NCI-H1694 (cell line): Measurements from ENCODE around the gene CMTR1.
"Not testable (repeated sequence)": the region's sequence is repeated elsewhere in the genome, so short reads cannot be mapped to it uniquely, and the experiment has no call there.

Source experiments
- DNase-seq: peaks from one replicate; lab custom pipeline; 2025; lab: John Stamatoyannopoulos, UW

The CMTR1 gene

DNA sequence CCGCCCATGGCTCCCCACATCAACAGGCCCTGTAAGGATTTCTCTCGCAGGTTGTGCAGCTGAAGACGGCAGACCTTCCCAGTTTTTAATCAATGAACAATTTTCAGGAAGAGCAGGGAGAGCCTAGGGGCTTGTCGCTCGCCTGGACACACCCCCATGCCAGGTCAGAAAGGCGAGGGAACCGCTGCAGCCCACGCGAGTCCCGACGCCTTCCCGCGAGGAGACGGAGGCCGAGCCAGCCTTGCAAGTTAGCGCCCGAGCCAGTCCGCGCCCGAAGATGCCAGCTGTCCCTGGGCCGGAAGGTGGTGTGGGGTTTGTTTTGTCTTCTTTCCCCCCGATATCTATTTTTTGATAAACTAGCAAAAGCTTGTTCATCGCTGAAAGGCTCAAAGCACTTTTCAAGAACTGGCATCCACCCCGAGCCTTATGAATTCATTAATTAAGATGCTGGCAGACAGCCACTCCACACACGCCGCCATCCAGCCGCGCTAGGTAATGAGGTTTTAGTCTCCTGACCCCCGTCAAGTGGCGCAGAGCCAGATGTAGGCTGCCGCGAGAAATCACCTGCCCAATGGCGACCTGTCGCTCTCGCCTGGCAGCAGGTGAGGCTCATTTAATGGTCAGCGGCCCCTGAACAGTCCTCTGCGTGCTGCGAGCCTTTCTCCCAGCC is 60.1 kb downstream of the CMTR1 start:
- DNase-seq, result peak; percentile 33

DNA sequence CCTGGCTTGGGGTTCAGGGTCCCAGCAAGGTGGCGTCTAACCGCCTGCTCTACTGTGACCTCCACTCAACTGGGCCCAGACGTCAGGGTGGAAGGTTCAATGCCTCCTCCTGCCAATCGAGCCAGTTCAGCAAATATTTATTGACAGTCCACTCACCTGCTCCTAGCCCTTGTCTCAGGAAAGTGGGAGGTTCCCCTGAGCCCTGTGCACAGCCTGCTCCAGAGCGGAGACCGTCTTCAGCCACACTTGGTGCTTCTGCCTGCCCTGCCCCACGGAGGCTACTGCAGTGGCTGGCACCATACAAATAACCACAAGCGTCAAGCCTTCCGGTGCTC is 60.6 kb downstream of the CMTR1 start:
- DNase-seq, result no peak

DNA sequence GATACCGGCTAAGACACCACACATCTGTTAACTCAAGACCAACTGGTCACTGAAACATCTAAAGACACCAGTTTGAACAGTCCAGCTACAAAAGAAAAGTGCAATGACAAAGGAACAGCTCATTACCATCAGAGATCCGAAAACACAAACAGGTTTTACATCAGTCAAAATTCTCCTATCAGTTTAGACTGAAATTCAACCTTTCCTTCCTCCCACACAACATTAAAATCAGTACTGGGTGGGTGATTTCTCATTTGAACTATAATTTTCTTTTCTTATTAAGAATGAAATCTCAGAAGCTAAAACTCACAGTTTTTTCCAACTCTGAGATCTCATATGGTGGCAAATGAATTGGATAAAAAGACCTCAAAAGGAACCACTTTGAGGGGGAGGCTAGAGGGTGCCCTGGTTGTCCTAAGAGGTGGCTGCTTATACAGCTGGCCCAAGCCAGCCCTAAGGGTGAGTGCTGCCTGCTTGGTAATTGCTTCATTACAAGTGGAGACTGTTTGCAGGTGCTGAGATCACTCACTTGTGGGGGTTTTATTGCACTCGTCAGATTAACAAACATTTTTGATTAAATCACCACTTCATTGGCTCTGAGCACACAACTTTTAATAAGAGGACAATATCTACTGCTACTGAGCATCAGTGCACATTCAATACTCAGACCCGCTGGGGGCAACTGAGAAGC is 62.4 kb downstream of the CMTR1 start:
- no peak for DNase-seq

DNA sequence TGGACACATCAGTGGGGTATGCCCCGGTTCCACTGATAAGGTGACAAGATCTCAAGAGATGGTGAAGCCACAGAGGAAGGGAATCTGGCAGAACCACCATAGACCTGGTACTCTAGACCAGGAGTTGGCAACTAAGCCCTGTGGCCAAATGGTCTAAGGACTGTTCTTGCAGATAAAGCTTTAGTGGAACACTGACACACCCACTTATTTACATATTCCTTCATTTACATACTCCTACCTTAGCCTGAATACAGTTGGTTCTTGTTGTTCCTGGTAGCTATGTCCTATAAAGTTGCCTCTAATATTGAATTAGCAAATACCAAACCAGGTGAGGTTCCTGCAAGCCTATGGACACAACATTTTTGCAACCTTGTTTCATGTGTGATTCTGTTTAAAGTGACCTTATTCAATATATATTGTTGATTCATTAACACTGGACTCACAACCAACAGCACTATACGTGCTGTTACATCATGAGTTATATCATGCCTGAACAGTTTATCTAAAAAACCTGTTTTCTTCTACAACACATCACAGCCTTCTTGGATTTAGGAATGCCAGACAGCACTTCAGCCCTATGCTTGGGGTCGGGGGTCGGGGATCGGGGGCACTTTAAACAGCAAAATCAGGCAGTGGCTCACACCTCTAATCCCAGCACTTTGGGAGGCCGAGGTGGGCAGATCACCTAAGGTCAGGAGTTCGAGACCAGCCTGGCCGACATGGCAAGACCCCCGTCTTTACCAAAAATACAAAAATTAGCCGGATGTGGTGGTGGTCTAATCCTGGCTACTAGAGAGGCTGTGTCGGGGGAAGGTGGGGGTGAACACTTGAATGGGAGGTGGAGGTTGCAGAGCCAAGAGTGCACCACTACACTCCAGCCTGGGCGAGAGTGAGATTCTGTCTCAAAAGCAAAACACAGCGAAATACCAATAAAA is 64.2 kb downstream of the CMTR1 start:
- DNase-seq, result no peak

DNA sequence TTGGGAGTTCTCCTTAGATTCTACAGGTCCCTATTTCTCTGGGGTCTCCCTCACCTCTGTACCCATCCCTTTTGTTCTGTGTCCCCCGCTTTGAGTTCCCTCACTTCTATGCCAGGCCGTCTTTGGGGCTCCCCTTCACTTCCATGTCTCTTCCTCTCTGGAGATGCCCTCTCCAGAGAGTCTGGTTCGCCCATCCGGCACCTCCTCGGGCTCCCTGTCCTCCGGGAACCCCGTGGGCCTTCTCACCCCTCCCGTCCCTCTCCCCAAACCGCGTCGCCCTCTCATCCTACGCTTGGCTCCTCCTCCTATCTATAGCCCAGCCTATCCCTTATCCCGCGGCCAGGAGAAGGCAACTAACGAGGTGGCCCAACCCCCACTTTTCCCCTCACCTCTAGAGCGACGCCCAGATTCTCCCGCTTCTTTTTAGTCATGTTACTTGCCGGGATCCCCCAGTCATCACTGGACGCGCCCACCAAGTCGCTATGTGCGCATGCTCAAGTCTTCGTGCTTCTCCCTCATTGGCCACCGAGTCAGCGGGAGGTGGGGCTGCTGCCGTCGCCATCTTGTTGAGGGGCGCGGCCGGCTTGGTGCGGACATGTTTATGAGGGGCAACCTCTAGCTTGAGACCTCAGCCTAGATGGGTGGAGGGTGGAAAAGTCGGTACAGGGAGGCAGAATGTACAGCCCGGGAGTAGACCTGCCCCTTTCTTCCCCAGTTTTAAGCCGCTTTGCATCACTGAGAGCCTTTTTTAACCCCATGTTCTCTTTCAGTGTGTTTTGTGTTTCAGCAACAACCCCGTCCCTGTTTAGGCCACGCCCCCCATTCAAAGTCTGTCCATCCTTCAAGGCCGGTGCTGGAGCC is 66.6 kb downstream of the CMTR1 start, which contains the start of gene CCDC167:
Gene CCDC167 (minus strand): TSS at position 461 of the 861 bp plus-strand sequence. CDS start 30 bp downstream, at position 431.
- DNase-seq, result peak; percentile 99

DNA sequence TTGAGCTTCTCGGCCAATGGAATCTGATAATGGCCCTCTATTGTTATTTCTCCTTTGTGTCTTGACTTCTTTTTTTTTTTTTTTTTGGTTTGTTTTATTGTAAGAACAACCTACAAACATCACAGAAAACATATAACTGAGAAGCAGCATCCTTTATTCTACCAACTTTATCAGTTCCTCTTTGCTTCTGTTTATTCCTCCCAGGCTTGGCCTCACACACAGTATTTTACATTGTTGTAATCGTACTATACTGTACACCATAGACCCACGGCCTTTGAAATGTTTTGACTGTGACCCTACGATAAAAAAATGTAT is 67.2 kb downstream of the CMTR1 start:
- DNase-seq, result no peak

DNA sequence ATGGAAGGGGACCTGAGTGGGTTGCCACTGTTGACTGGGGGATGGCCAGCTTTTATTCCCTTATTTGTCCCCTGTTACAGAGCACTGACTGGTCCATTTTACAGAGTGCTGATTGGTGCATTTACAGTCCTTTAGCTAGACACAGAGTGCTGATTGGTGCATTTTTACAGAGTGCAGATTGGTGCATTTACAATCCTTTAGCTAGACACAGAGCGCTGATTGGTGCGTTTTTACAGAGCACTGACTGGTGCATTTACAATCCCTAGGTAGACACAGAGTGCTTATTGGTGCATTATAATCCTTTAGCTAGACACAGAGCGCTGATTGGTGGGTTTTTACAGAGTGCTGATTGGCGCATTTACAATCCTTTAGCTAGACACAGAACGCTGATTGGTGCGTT is 67.9 kb downstream of the CMTR1 start:
- not testable (repeated sequence) for DNase-seq

DNA sequence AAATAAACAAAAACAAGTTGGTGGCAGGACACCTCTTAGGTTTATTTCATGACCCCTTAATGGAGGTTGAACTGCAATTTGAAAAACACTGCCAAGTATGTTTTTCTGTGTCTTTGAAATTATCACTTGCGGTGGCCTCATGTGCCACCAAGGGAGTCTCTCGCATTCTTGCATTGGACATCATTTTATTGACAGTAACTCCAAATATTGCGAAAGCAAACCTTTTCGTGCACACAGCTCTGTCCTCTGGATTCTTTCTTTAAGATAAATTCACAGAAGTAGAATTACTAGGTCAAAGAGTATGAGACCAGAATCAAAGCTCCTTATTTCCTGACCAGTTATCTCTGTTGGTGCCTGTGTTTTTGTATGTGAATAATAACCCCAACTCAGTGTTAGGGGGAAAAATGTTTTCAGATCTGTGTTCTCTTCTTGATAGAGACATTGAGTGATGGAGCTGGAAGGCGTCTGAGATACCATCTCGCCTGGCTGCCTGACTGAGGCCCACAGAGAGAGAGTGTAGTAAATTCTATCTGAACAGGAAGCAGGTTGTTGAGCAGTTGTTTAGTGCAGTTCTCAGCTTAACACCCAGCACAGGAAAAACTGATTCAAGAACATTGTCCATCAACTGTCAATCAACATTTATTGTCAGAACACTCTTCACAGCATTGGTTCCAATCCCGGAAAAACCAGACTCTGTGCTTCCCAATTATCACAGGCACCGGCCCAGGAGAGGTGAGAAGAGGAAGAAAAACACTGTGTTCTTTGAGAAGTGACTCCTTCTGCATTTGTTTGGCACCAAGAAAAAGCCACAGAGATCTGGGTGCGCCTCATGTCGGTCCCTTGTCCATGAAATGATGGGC is 68.8 kb downstream of the CMTR1 start:
- DNase-seq, result no peak

DNA sequence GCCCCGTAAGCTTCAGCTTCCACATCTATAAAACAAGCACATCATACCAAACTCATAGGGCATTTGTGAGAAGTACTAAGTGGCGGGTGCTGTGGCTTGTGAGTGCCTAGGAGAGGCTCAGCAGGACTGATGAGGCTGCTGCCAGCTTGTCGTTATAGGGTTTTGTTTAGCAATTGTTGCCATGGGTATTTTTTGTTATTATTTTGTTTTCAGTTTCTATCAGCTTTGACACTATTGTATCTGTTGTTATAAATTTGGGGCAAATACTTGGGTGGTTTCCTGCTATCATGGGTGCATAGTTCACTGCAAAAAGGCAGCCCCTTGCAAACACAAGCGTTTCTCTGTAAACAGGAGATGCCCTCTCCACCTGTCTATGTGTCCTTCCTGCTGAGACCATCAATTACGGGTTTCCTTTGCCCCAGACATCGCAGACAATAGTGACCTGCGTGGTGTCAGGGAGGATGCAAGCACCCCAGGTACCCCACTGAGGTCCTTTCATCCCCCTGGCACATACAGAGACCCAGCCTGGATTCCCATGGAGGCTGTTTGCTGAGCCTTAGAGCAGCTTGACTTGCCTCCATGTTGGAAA is 69.8 kb downstream of the CMTR1 start:
- DNase-seq, result no peak

DNA sequence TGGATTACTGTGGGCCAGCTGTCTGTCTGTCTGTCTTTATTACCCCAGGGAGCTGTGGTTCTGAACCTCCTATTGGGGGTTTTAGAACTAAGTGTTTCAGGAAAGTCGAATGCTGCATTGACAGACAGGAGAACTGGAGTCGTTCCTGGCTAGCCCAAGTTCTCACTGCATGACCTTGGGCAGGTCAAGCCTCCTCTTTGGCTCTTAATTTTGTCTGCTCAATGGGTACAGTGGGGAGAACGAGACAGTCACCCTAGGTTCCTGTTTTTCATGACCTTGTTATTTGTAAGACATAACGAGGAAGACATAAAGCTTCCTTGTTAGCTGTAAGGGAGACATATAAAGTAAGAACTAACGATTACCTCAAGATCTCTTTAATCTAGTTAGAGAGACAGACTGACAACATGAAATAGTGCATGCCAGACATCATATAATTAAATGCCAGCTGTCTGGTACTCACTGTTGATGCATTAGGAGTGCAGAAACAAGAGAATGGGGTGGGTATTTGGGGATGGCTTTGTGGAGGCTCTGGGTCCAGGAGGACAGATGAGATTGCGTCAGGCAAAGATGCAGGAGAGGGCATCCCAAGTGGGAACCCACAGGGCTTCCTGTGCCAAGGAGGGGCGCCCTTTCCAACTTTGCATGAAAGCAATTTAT is 70.4 kb downstream of the CMTR1 start:
- DNase-seq, result peak; percentile 40

DNA sequence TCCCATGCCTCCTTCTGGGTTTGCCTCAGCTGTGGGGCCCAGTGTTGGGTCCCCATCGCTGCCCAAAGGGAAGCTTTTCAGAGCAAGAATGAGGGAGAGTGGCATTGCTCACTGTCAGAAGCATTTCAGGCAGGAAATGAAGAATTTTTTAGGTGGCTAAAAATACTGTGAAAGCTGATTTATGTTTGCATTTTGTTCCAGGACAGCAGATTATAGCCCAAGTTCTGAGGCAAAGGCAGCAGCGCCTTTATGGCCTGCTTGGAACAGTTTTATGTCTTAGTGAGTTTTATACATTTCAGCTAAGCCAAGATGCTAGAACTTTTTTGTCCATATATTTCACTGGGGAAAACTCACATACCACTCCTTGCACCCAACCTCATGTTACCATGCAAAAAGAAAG is 71.0 kb downstream of the CMTR1 start:
- no peak for DNase-seq

DNA sequence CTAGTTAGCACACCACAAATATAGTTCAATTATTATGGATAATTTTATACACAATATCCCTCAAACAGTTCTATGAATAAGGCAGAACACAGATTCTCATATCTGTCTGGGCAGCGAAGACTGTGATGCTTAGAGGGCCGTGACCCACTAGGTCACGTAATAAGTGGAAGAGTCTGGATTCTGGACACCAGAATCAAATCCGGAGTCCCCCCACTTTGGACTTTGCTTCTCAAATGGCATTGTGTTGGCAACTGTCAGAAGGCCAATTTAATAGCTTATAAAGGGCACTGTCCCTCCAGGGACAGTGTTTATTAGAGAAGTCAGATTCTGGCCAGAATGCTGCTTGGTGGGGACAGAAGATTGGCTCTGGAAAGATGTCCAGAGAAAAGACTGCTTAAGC is 73.5 kb downstream of the CMTR1 start:
- DNase-seq, result no peak

DNA sequence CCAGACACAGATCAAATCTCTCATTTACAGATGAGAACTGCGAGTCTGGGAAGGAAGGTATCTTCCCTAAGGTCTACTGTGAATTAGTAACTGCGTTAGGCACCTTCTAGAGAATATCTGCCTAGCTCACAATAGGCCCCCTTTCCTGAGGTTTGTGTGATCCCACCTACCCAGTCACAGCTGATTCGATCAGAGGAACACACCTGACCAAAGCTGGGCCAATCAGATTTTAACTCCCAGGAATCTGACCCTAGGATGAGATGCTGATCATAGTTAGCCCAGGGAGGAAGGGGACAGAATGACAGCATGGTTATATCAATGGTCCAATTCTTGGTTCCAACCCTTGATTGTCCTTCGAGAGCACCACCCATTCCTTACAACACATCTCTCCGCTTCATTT is 74.1 kb downstream of the CMTR1 start:
- DNase-seq, result no peak

DNA sequence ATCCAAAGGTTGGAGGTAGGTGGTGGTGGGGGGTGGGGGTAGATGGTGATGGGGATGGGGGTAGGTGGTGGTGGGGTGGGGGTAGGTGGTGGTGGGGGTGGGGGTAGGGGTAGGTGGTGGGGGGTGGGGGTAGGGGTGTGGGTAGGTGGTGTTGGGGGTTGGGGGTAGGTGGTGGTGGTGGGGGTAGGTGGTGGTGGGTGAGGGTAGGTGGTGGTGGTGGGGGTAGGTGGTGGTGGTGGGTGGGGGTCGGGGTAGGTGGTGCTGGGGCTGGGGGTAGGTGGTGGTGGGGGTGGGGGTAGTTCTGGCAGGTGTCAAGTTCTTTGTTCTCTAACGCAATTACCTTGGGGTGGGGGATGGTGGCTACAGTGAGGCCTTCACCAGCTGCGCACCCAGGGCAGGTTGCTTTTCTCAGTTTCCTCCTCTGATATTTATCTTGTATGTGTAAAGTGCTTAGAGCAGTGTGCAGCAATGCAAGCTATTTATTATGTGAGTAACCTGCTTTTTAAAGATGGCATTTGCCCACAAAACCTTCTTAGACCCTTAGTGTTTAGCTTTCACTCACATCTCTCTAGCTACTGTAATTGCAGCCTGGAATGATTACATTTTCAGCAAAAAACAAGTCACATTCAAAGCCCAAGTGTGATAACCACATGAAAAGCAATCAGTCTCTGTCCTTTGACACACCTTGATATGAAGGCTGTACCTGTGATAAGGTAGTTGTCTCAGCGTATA is 74.8 kb downstream of the CMTR1 start:
- DNase-seq, result no peak

DNA sequence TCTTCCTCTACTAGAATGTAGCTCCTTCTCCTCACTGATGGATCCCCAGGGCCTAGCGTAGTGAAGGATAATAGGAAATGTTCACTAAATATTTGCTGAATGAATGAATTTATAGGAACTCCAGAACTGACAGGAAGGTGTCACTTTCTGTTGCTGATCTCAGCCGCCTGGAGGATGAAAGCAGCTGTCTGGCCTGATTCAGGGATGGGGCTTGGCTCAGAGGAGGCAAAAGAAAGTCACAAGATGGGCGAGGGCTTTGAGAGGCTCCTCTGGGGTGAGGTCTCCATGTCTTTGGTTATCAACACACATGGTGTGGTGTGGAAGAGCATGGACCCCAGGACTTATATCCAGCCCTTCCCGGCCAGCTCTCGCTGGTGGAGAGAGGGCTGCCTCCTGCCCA is 78.2 kb downstream of the CMTR1 start:
- DNase-seq, result no peak

DNA sequence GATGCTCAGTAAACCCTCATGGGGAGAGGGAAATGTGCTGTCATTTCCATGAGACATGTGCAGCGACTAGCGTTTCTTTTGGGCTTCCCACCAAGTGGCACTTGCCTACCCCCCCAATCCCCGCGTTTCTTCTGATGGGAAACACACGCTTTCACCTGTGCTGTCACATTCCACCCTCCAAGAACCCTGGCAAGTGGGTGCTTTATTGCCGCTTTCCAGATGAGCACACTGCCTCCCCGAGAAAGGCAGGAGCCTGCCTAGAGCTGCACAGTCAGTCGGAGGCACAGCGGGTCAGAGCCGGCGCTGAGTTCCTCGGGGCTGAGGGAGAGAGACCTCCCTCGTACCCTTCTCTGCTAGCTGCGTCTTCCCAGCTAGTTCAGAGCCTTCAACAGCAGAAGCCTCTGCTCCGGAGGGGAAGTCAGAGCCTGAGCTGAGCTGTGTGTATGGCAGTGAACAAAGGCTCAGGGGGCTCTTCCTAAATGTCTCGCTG is 78.9 kb downstream of the CMTR1 start:
- no peak for DNase-seq

DNA sequence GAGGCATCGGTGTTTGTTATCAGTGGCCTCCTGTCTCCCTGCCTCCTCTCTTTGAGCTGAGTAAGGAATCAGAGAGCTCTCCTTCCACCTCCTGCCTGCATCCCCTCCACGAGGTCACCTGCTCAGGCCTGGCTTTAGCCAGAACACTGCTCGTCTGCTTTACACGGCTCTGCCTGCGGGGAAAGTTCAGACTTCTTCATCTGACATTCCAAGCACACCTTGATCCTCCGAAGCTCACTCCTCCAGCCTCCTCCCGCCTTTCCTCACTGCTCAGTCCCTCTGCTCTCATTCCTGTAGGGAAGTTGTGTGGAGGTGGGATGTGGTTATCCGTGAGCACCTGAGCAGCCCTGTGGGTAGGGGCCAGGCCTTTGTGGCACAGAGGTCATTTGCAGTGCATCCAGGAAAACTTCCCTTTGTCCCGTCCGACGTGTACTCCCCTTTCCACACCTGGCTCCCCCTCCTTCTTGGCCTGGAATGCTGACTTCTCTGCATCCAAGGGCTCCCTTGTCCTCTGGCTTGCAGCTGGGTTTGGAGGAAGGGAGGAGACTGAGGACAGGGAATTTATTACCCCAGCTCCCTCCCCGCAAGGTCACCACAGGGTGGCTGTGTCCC is 79.5 kb downstream of the CMTR1 start:
- DNase-seq, result no peak

DNA sequence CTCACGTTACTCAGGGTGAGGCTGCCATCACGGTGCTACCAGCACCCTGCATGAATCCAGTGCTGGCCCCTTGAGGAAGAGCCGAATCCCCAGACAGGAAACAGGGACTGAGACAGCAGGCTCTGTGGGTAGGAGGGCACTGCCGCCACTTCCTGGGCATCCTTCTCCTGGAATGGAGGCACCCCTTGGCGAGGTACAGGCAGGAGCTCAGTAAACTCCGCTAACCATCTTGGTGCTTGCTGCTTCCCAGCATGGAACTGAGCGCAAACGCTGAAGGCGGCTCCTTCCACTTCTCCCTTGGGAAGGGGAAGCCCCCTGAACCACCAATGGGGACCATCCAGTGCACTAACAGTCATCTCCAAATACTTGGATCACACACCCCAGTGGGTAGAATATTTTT is 80.1 kb downstream of the CMTR1 start:
- no peak for DNase-seq

DNA sequence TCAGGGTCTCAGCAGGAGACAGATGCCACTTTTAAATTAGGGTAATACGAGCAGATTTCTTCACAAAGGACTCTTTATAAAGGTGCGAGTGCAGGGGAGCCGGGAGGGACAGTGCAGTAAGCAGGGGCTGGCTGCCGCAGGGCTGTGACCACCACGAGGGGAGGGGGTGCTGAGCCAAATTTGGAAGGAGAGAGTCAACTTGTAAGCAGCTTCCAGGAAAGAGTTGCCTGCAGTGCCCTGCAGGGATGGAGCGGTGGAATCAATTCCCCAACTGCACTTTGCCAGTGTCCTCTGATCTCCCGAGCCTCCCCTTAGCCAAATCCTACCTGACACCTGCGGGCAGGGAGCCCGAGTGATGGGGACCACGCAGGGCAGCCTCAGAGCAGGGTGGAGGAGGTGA is 80.6 kb downstream of the CMTR1 start:
- no peak for DNase-seq
